K562 (cell line): ENCODE measurements around the gene DYNC2LI1. TPM values are rescaled to one million over a fixed set of nuclear protein-coding genes. Genes with fewer than 3 reads are reported as not detected.

Source experiments
- ATAC-seq: fragments of 200-7000 bp; cut with Tn5 transposase; 3 replicates; pipeline ENCODE4 v1.9.1; 2020; ENCODE audit warnings: moderate library complexity
- BruUV-seq: library from RNA; stranded (reverse); fragments of 400-500 nt; replicated peaks from 2 replicates; lab custom pipeline; 2021; lab: Mats Ljungman, UMichigan
- CTCF ChIA-PET: fragments of 300-600 bp; formaldehyde crosslinking; extraction: SDS; loops from one replicate; lab custom pipeline; 2021; ENCODE audit warnings: low intra/inter-chr PET ratio; lab: Yijun Ruan, JAX
- POLR2A ChIA-PET: fragments of 300-600, 350-650 bp; sonication (Branson Sonifier 250); formaldehyde crosslinking; extraction: SDS; loops from one replicate; lab custom pipeline; 2021; ENCODE audit warnings: antibody characterized with exemption, inconsistent platforms; lab: Yijun Ruan, JAX
- DNase-seq, 4 experiments: peaks; one replicate each; pipeline versions ENCODE4 v3.0.0 to v3.0.0-alpha.2; 2011 to 2018; ENCODE audit warnings: low spot score in 3 of 4, mixed read lengths in 3 of 4; ENCODE audit errors: extremely low read depth in 1 of 4
- FAIRE-seq: peaks from 2 replicates; lab custom pipeline; 2011; peaks lifted over from hg19 to GRCh38; lab: Jason Lieb, UNC
- H2AFZ ChIP-seq: 2 replicates; pipeline ENCODE4 v1.6.0; 2011; ENCODE audit warnings: low read depth, low read length, control low read depth, inconsistent platforms
- H3K27ac ChIP-seq: fragments of 200-600 bp; 3 replicates; pipeline ENCODE4 v1.8.0; 2011; ENCODE audit warnings: low read depth, mild to moderate bottlenecking, control low read depth, inconsistent platforms, low read length, moderate library complexity, mixed read lengths; ENCODE audit errors: extremely low read depth
- H3K27me3 ChIP-seq, 2 experiments: fragments of 300-600 bp in 1 of 2; 2 replicates in 1 of 2; 3 replicates in 1 of 2; pipeline versions ENCODE4 v1.6.0 to v1.8.0; 2011; ENCODE audit warnings: inconsistent platforms in 2 of 2, low read length in 2 of 2, mild to moderate bottlenecking in 1 of 2, mixed read lengths in 1 of 2, moderate library complexity in 1 of 2; ENCODE audit not compliant: control insufficient read depth in 2 of 2, insufficient read depth in 2 of 2
- H3K36me3 ChIP-seq: fragments of 300-600 bp; 3 replicates; pipeline ENCODE4 v1.8.0; 2011; ENCODE audit warnings: mild to moderate bottlenecking, low read length, inconsistent platforms; ENCODE audit not compliant: control insufficient read depth, insufficient read depth
- H3K4me1 ChIP-seq, 2 experiments: fragments of 200-600 bp in 1 of 2; replicated peaks in 1 of 2; 2 replicates in 1 of 2; 3 replicates in 1 of 2; pipeline versions ENCODE4 v1.5.1 to v1.8.0; 2011; ENCODE audit warnings: inconsistent platforms in 2 of 2, low read length in 2 of 2, mild to moderate bottlenecking in 1 of 2, mixed read lengths in 1 of 2, moderate library complexity in 1 of 2; ENCODE audit not compliant: control insufficient read depth in 2 of 2, insufficient read depth in 2 of 2
- H3K4me2 ChIP-seq: 2 replicates; pipeline ENCODE4 v1.6.1; 2011; ENCODE audit warnings: low read length, control low read depth, inconsistent platforms, mixed read lengths; ENCODE audit not compliant: insufficient read depth
- H3K4me3 ChIP-seq: fragments of 200-600 bp; sonication (generic), shearing (Covaris generic); 2 replicates; pipeline ENCODE4 v1.5.1; 2016; ENCODE audit warnings: control low read depth, inconsistent platforms
- H3K79me2 ChIP-seq: fragments of 200-600 bp; 3 replicates; pipeline ENCODE4 v1.8.0; 2011; ENCODE audit warnings: low read length, inconsistent platforms; ENCODE audit not compliant: control insufficient read depth, insufficient read depth
- H3K9ac ChIP-seq, 2 experiments: 2 replicates each; pipeline versions ENCODE4 v1.6.0 to v1.6.1; 2011; ENCODE audit warnings: low read depth in 2 of 2, low read length in 2 of 2, control low read depth in 1 of 2, inconsistent platforms in 1 of 2, mild to moderate bottlenecking in 1 of 2, mixed read lengths in 1 of 2; ENCODE audit not compliant: insufficient read depth in 1 of 2
- H3K9me1 ChIP-seq: one replicate; pipeline ENCODE4 v1.6.0; 2011; ENCODE audit warnings: inconsistent platforms, mild to moderate bottlenecking, low read length, moderate library complexity; ENCODE audit not compliant: control insufficient read depth, insufficient read depth
- H3K9me3 ChIP-seq: replicated peaks from 2 replicates; pipeline ENCODE4 v1.5.1; 2011; ENCODE audit warnings: low read depth, low read length, inconsistent platforms; ENCODE audit not compliant: control insufficient read depth, insufficient read depth
- H4K20me1 ChIP-seq: replicated peaks from 2 replicates; pipeline ENCODE4 v1.6.1; 2011; ENCODE audit warnings: low read length, inconsistent platforms, mixed read lengths; ENCODE audit not compliant: control insufficient read depth, insufficient read depth
- BHLHE40 ChIP-seq: IDR thresholded peaks from 2 replicates; pipeline ENCODE4 v1.6.1; 2011; ENCODE audit warnings: low read length, improper control_type of control experiment
- CBX1 ChIP-seq: sonication (generic); IDR thresholded peaks from 2 replicates; pipeline ENCODE4 v1.6.1; 2016; ENCODE audit warnings: antibody characterized with exemption, low read depth, mild to moderate bottlenecking
- CSDE1 ChIP-seq, 2 experiments: fragments of 450-650 bp; IDR thresholded peaks; 2 replicates each; pipeline ENCODE4 v1.6.1; 2016; ENCODE audit warnings: mild to moderate bottlenecking in 1 of 2
- ELF4 ChIP-seq: fragments of 450-650 bp; formaldehyde crosslinking; IDR thresholded peaks from 2 replicates; pipeline ENCODE4 v1.4.0; 2022; ENCODE audit warnings: missing genetic modification characterization
- HLTF ChIP-seq: fragments of 450-650 bp; IDR thresholded peaks from 2 replicates; pipeline ENCODE4 v1.6.1; 2016
- NUFIP1 ChIP-seq: fragments of 450-650 bp; IDR thresholded peaks from 2 replicates; pipeline ENCODE4 v1.6.1; 2018; ENCODE audit not compliant: partially characterized antibody
- PHTF2 ChIP-seq: fragments of 250-450 bp; sonication (Bioruptor Pico); IDR thresholded peaks from 2 replicates; pipeline ENCODE4 v1.5.0; 2021; ENCODE audit warnings: mild to moderate bottlenecking
- ZNF717 ChIP-seq: fragments of 250-450 bp; sonication (Bioruptor Pico); IDR thresholded peaks from 2 replicates; pipeline ENCODE4 v1.5.0; 2021
- WGBS: fragments of 100-300 bp; shearing (Covaris generic); methylation state at CpG from one replicate; pipeline ENCODE4 v1.1.6; 2016; ENCODE audit warnings: low coverage, mixed read lengths; ENCODE audit not compliant: insufficient coverage; ENCODE audit errors: missing lambda C conversion rate; 5-methylcytosine and 5-hydroxymethylcytosine counted together
- in situ Hi-C: fragments of 300-500 bp; cut with MboI; formaldehyde crosslinking; loops from 4 replicates; pipeline ENCODE4 v1.15.0; 2018; ENCODE audit warnings: inconsistent platforms, mixed read lengths
- intact Hi-C: fragments of 100-400 bp; cut with micrococcal nuclease; formaldehyde crosslinking; loops from 2 replicates; pipeline ENCODE4 v1.14.2; 2022
- polyA plus RNA-seq, 8 experiments: library from polyadenylated mRNA; depleted of rRNA in 4 of 8; stranded (reverse) in 5 of 8; unstranded in 3 of 8; fragments of >200 nt; fragmentation: Nextera tagmentation in 2 of 8; fragmentation: Illumina TruSeq in 1 of 8; extraction: Ambion mirVana in 2 of 8; extraction: Trizol in 1 of 8; gene quantifications; 2 replicates each; pipeline versions ENCODE4 v1.2.1 to v1.2.3, GENCODE V29; 2011 to 2014; ENCODE audit warnings: inconsistent platforms in 1 of 8, missing spikeins in 1 of 8
- total RNA-seq, 7 experiments: library from RNA; depleted of rRNA in 6 of 7; stranded (reverse); fragments of >200 nt in 6 of 7; fragmentation: Illumina TruSeq in 2 of 7; extraction: Trizol in 2 of 7; gene quantifications; 2 replicates each; pipeline versions ENCODE4 v1.2.1 to v1.2.3, GENCODE V29; 2011 to 2021; ENCODE audit warnings: low replicate concordance in 1 of 7
- TF ChIP-seq, protein P1 (sequence below): fragments of 450-650 bp; IDR thresholded peaks from 2 replicates; pipeline ENCODE4 v1.6.1; 2018; ENCODE audit warnings: mild to moderate bottlenecking, low read depth; ENCODE audit not compliant: partially characterized antibody
- TF ChIP-seq, protein P2 (sequence below): sonication (generic); formaldehyde crosslinking; IDR thresholded peaks from 2 replicates; pipeline ENCODE4 v1.8.1; 2023; ENCODE audit warnings: mild to moderate bottlenecking, missing genetic modification reagents, moderate library complexity

DYNC2LI1 gene
- total and polyA plus RNA-seq, 9 of the 15 experiments (the other 6 are each of a cell fraction or from before 2014, with no cell fraction given) = 12.5 to 42.2 (median 25.8) TPM

DNA sequence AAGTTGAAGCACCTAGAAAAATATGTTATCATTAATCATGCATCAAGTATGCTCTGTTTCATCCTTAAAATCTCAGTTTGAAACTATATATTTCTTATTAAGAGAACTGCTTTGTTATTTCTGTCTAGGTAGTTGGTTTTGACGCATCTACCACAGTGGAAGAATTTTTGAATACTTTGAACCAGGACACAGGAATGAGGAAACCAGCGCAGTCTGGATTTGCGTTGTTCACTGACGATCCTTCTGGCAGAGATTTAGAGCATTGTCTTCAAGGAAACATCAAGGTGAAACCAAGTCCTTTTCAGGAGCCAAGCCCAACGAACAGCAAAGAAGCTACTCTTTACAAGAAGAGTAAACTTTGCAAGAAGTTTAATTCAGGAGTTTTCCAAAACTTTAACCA lies 30.1 kb upstream of the DYNC2LI1 start:
- no peak for ATAC-seq
- no peak for DNase-seq
- CTCF ChIA-PET = no interaction called here
- Histone ChIP-seq H3K27ac (no peak overlapping the region), H3K9ac (no peak overlapping the region), H3K4me1 (no peaks in the 10 kb centered on the region), H3K36me3 (no peaks in the 10 kb centered on the region), H3K9me3 (no peaks in the 10 kb centered on the region), H3K4me3 (no peak overlapping the region), H3K79me2 (no peaks in the 10 kb centered on the region), H3K9me1 (no peaks in the 10 kb centered on the region), H2AFZ (no peak overlapping the region), H4K20me1 (no peaks in the 10 kb centered on the region), H3K4me2 (no peak overlapping the region), H3K27me3 (no peaks in the 10 kb centered on the region)
- no TSS peak for BruUV-seq
- FAIRE-seq = no peak
- intact Hi-C loops = no loop called here
- POLR2A ChIA-PET = interaction anchor here (0.6 kb wide), 1 partner anchor 1044 kb away, joined by 3 read pairs; no protein-coding TSS in a partner anchor
- WGBS = 58% methylated on average over 5 of the region's 5 CpGs
- TF ChIP-seq, protein P1, sequence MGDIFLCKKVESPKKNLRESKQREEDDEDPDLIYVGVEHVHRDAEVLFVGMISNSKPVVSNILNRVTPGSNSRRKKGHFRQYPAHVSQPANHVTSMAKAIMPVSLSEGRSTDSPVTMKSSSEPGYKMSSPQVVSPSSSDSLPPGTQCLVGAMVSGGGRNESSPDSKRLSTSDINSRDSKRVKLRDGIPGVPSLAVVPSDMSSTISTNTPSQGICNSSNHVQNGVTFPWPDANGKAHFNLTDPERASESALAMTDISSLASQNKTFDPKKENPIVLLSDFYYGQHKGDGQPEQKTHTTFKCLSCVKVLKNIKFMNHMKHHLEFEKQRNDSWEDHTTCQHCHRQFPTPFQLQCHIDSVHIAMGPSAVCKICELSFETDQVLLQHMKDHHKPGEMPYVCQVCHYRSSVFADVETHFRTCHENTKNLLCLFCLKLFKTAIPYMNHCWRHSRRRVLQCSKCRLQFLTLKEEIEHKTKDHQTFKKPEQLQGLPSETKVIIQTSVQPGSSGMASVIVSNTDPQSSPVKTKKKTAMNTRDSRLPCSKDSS = no peak
- TF ChIP-seq PHTF2 (CRISPR knock-in tag) (no peak), CSDE1 (IDR thresholded peaks at IDR 0.05) (no peak), NUFIP1 (no peak), BHLHE40 (no peak), ZNF717 (CRISPR knock-in tag) (no peak), CBX1 (no peak), HLTF (no peak), ELF4 (CRISPR knock-in tag) (no peak)
- TF ChIP-seq, protein P2, sequence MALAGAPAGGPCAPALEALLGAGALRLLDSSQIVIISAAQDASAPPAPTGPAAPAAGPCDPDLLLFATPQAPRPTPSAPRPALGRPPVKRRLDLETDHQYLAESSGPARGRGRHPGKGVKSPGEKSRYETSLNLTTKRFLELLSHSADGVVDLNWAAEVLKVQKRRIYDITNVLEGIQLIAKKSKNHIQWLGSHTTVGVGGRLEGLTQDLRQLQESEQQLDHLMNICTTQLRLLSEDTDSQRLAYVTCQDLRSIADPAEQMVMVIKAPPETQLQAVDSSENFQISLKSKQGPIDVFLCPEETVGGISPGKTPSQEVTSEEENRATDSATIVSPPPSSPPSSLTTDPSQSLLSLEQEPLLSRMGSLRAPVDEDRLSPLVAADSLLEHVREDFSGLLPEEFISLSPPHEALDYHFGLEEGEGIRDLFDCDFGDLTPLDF (CRISPR knock-in tag) = no peak
- in situ Hi-C loops = no loop called here
